ENCODE data around the gene USP36.

DNA sequence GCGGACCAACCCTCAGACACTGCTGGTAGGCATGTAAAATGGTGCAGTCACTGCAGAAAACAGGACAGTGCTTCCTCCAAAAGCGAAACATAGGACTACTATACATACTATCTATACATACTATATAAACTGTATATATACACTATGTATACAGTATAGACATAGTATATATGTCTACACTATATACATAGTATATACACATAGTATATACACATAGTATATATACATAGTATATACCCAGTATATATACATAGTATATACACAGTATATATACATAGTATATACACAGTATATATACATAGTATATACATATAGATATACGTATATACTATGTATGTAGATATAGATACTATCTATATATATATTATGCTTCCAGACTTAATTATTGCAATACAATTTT is 6.4 kb upstream of the USP36 start:
- TF ChIP-seq POLR2A (IDR thresholded peaks at IDR 0.05): no peak
- TF ChIP-seq, protein P1, sequence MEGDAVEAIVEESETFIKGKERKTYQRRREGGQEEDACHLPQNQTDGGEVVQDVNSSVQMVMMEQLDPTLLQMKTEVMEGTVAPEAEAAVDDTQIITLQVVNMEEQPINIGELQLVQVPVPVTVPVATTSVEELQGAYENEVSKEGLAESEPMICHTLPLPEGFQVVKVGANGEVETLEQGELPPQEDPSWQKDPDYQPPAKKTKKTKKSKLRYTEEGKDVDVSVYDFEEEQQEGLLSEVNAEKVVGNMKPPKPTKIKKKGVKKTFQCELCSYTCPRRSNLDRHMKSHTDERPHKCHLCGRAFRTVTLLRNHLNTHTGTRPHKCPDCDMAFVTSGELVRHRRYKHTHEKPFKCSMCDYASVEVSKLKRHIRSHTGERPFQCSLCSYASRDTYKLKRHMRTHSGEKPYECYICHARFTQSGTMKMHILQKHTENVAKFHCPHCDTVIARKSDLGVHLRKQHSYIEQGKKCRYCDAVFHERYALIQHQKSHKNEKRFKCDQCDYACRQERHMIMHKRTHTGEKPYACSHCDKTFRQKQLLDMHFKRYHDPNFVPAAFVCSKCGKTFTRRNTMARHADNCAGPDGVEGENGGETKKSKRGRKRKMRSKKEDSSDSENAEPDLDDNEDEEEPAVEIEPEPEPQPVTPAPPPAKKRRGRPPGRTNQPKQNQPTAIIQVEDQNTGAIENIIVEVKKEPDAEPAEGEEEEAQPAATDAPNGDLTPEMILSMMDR (IDR thresholded peaks at IDR 0.05): no peak
- no peak for TF ChIP-seq POLR2AphosphoS5 (IDR thresholded peaks at IDR 0.05; ENCODE audit: insufficient read depth in 1 of 2, low read depth in 1 of 2)

Data from vagina (tissue), 2 donors.